ENCODE results near the gene LIN7A.
A peak's percentile ranks its signal among the peaks of the same experiment; 100 is the strongest.

The LIN7A gene

GRCh38 chr12:80766897-80767296 is 170.8 kb downstream of the LIN7A start:
- H3K36me3 ChIP-seq (ENCODE audit: low read length), result no peaks in the 10 kb centered on the region
- H3K9me2 ChIP-seq (replicated peaks; ENCODE audit: insufficient read depth, low read length), result no peaks in the 10 kb centered on the region
- H3F3A ChIP-seq (ENCODE audit: insufficient read depth), result no peaks in the 10 kb centered on the region
- no peak overlapping the region for H3K4me3 ChIP-seq (ENCODE audit: insufficient read depth, low read length, poor library complexity, severe bottlenecking)
- no peaks in the 10 kb centered on the region for H3K9me3 ChIP-seq (ENCODE audit: insufficient read depth, low read length)
- no peaks in the 10 kb centered on the region for H4K20me1 ChIP-seq (ENCODE audit: low read depth, low read length)
- no peak overlapping the region for H3K27ac ChIP-seq (ENCODE audit: low read depth, low read length)
- H3K27me3 ChIP-seq (ENCODE audit: low read length), result no peaks in the 10 kb centered on the region
- TF ChIP-seq CTCF (IDR thresholded peaks at IDR 0.05; ENCODE audit: insufficient read depth, low read length, poor library complexity, severe bottlenecking) (no peak), EZH2phosphoT487 (conservative IDR thresholded peaks at IDR 0.05; ENCODE audit: low read length) (no peak)
- H3K79me2 ChIP-seq (ENCODE audit: insufficient read depth, low read length), result no peaks in the 10 kb centered on the region
- H3K9ac ChIP-seq (ENCODE audit: low read length), result no peak overlapping the region
- H2AFZ ChIP-seq (ENCODE audit: low read depth, low read length, severe bottlenecking), result no peak overlapping the region
- H3K4me2 ChIP-seq (ENCODE audit: low read depth, low read length, poor library complexity, severe bottlenecking), result no peak overlapping the region

GRCh38 chr12:80766210-80766609 is 171.5 kb downstream of the LIN7A start:
- no peaks in the 10 kb centered on the region for H3K36me3 ChIP-seq (ENCODE audit: low read length)
- H2AFZ ChIP-seq (ENCODE audit: low read depth, low read length, severe bottlenecking), result no peak overlapping the region
- no peaks in the 10 kb centered on the region for H4K20me1 ChIP-seq (ENCODE audit: low read depth, low read length)
- H3K9ac ChIP-seq (ENCODE audit: low read length), result no peak overlapping the region
- H3F3A ChIP-seq (ENCODE audit: insufficient read depth), result no peaks in the 10 kb centered on the region
- H3K9me2 ChIP-seq (replicated peaks; ENCODE audit: insufficient read depth, low read length), result no peaks in the 10 kb centered on the region
- no peak overlapping the region for H3K4me2 ChIP-seq (ENCODE audit: low read depth, low read length, poor library complexity, severe bottlenecking)
- H3K27me3 ChIP-seq (ENCODE audit: low read length), result no peaks in the 10 kb centered on the region
- H3K4me3 ChIP-seq (ENCODE audit: insufficient read depth, low read length, poor library complexity, severe bottlenecking), result no peak overlapping the region
- no peak overlapping the region for H3K27ac ChIP-seq (ENCODE audit: low read depth, low read length)
- H3K9me3 ChIP-seq (ENCODE audit: insufficient read depth, low read length), result no peaks in the 10 kb centered on the region
- TF ChIP-seq CTCF (IDR thresholded peaks at IDR 0.05; ENCODE audit: insufficient read depth, low read length, poor library complexity, severe bottlenecking) (no peak), EZH2phosphoT487 (conservative IDR thresholded peaks at IDR 0.05; ENCODE audit: low read length) (no peak)
- H3K79me2 ChIP-seq (ENCODE audit: insufficient read depth, low read length), result no peaks in the 10 kb centered on the region

- Histone ChIP-seq H3K27ac (ENCODE audit: low read depth, low read length) (no peak overlapping the region), H2AFZ (ENCODE audit: low read depth, low read length, severe bottlenecking) (no peak overlapping the region), H3K36me3 (ENCODE audit: low read length) (no peaks in the 10 kb centered on the region), H3K9ac (ENCODE audit: low read length) (no peak overlapping the region), H3K4me2 (ENCODE audit: low read depth, low read length, poor library complexity, severe bottlenecking) (no peak overlapping the region), H3K79me2 (ENCODE audit: insufficient read depth, low read length) (no peaks in the 10 kb centered on the region), H4K20me1 (ENCODE audit: low read depth, low read length) (no peaks in the 10 kb centered on the region), H3K9me2 (replicated peaks; ENCODE audit: insufficient read depth, low read length) (no peaks in the 10 kb centered on the region), H3K4me3 (ENCODE audit: insufficient read depth, low read length, poor library complexity, severe bottlenecking) (no peak overlapping the region), H3K27me3 (ENCODE audit: low read length) (no peaks in the 10 kb centered on the region; the same call in 1 of the 2 replicates), H3K9me3 (ENCODE audit: insufficient read depth, low read length) (no peaks in the 10 kb centered on the region), H3F3A (ENCODE audit: insufficient read depth) (no peaks in the 10 kb centered on the region)
- TF ChIP-seq CTCF (IDR thresholded peaks at IDR 0.05; ENCODE audit: insufficient read depth, low read length, poor library complexity, severe bottlenecking), result peak; percentile 55
- no peak for TF ChIP-seq EZH2phosphoT487 (conservative IDR thresholded peaks at IDR 0.05; ENCODE audit: low read length)
These were observed 173.9 kb downstream of the LIN7A start for GRCh38 chr12:80763874-80764273.

All from SU-DHL-6 (cell line).